HCT116 (cell line): ENCODE data around the gene SNF8. TPM values are rescaled to one million over a fixed set of nuclear protein-coding genes. Genes with fewer than 3 reads are reported as not detected.

Experiments
- ATAC-seq: fragments of 200-7000 bp; cut with Tn5 transposase; 2 replicates; pipeline ENCODE4 v1.9.1; 2020; ENCODE audit warnings: mild to moderate bottlenecking, moderate library complexity
- BruUV-seq: library from RNA; stranded (reverse); fragments of 400-500 nt; replicated peaks from 2 replicates; lab custom pipeline; 2021; lab: Mats Ljungman, UMichigan
- CTCF ChIA-PET: fragments of 300-600 bp; sonication (Branson Sonifier 250); formaldehyde crosslinking; loops from one replicate; lab custom pipeline; 2021; ENCODE audit warnings: antibody characterized with exemption; lab: Charles Lee
- POLR2A ChIA-PET: fragments of 300-600, 350-600 bp; sonication (Branson Sonifier 250); formaldehyde crosslinking; loops from one replicate; lab custom pipeline; 2021; ENCODE audit warnings: antibody characterized with exemption; lab: Charles Lee
- RAD21 ChIA-PET, 2 experiments: fragments of 300-600 bp; sonication (Branson Sonifier 250); formaldehyde crosslinking; loops; one replicate each; lab custom pipeline; 2023; ENCODE audit warnings: low total read pairs in 2 of 2; ENCODE audit not compliant: uncharacterized antibody in 2 of 2, unreplicated experiment in 2 of 2, low non-redundant PET in 1 of 2; lab: Charles Lee
- DNase-seq: peaks from one replicate; pipeline ENCODE4 v3.0.0-alpha.2; 2010; ENCODE audit warnings: low read depth, low spot score
- H2AFZ ChIP-seq: fragments of 200-600 bp; shearing (Covaris generic), sonication (generic); 2 replicates; pipeline ENCODE4 v1.6.1; 2017; ENCODE audit warnings: low read depth, mixed run types, mixed read lengths, antibody characterized with exemption, low read length; ENCODE audit not compliant: poor library complexity, severe bottlenecking
- H3K27ac ChIP-seq: 2 replicates; pipeline ENCODE4 v1.5.1; 2012; ENCODE audit warnings: low read depth, low read length
- H3K27me3 ChIP-seq: fragments of 200-600 bp; sonication (generic); 2 replicates; pipeline ENCODE4 v1.6.1; 2016; ENCODE audit warnings: mixed run types, low read length, mixed read lengths; ENCODE audit not compliant: insufficient read depth
- H3K36me3 ChIP-seq, 2 experiments: fragments of 200-500 bp in 1 of 2; fragments of 200-600 bp in 1 of 2; sonication (Bioruptor generic) in 1 of 2; sonication (generic) in 1 of 2; 2 replicates each; pipeline versions ENCODE4 v1.5.1 to v1.6.1; 2014 to 2016; ENCODE audit warnings: low read length in 2 of 2, inconsistent platforms in 1 of 2, mixed read lengths in 1 of 2, mixed run types in 1 of 2; ENCODE audit not compliant: insufficient read depth in 2 of 2, control insufficient read depth in 1 of 2
- H3K4me1 ChIP-seq, 2 experiments: fragments of 200-600 bp in 1 of 2; sonication (generic) in 1 of 2; 2 replicates each; pipeline versions ENCODE4 v1.5.1 to v1.6.1; 2012 to 2017; ENCODE audit warnings: low read length in 2 of 2, inconsistent platforms in 1 of 2, mild to moderate bottlenecking in 1 of 2, mixed read lengths in 1 of 2, mixed run types in 1 of 2, moderate library complexity in 1 of 2; ENCODE audit not compliant: insufficient read depth in 2 of 2, control insufficient read depth in 1 of 2
- H3K4me2 ChIP-seq: fragments of 200-600 bp; sonication (generic); 2 replicates; pipeline ENCODE4 v1.6.1; 2017; ENCODE audit warnings: mixed run types, low read length, mixed read lengths
- H3K4me3 ChIP-seq, 2 experiments: fragments of 200-600 bp in 1 of 2; sonication (generic) in 1 of 2; replicated peaks in 1 of 2; 2 replicates each; pipeline ENCODE4 v1.5.1; 2011 to 2016; ENCODE audit warnings: low read length in 2 of 2, control low read depth in 1 of 2, low read depth in 1 of 2, mild to moderate bottlenecking in 1 of 2, mixed read lengths in 1 of 2, mixed run types in 1 of 2
- H3K79me2 ChIP-seq: fragments of 200-600 bp; sonication (generic); 2 replicates; pipeline ENCODE4 v1.6.1; 2017; ENCODE audit warnings: mild to moderate bottlenecking, mixed run types, low read length, moderate library complexity, mixed read lengths; ENCODE audit not compliant: insufficient read depth
- H3K9ac ChIP-seq: fragments of 200-600 bp; sonication (generic); 2 replicates; pipeline ENCODE4 v1.6.1; 2016; ENCODE audit warnings: low read length, mixed read lengths
- H3K9me2 ChIP-seq: fragments of 200-600 bp; sonication (generic), shearing (Covaris generic); 2 replicates; pipeline ENCODE4 v1.6.1; 2017; ENCODE audit warnings: mixed run types, mild to moderate bottlenecking, moderate library complexity; ENCODE audit not compliant: insufficient read depth
- H3K9me3 ChIP-seq, 2 experiments: fragments of 200-500 bp in 1 of 2; fragments of 200-600 bp in 1 of 2; sonication (Bioruptor generic) in 1 of 2; sonication (generic) in 1 of 2; 2 replicates each; pipeline ENCODE4 v1.6.1; 2014 to 2017; ENCODE audit warnings: low read length in 2 of 2, mixed read lengths in 2 of 2, inconsistent platforms in 1 of 2, low read depth in 1 of 2, mild to moderate bottlenecking in 1 of 2, mixed run types in 1 of 2, moderate library complexity in 1 of 2; ENCODE audit not compliant: control insufficient read depth in 1 of 2, insufficient read depth in 1 of 2
- H4K20me1 ChIP-seq: fragments of 200-600 bp; sonication (generic), shearing (Covaris generic); 2 replicates; pipeline ENCODE4 v1.6.1; 2017; ENCODE audit warnings: mixed run types, mild to moderate bottlenecking, moderate library complexity; ENCODE audit not compliant: insufficient read depth
- CEBPB ChIP-seq: IDR thresholded peaks from 2 replicates; pipeline ENCODE4 v1.6.1; 2012; ENCODE audit warnings: low read depth
- EGR1 ChIP-seq: IDR thresholded peaks from 2 replicates; pipeline ENCODE4 v1.6.1; 2012; ENCODE audit warnings: low read depth
- ELF1 ChIP-seq: IDR thresholded peaks from 2 replicates; pipeline ENCODE4 v1.6.1; 2012; ENCODE audit warnings: low read depth, borderline replicate concordance
- JUND ChIP-seq: IDR thresholded peaks from 2 replicates; pipeline ENCODE4 v1.6.1; 2012
- POLR2AphosphoS5 ChIP-seq: IDR thresholded peaks from 2 replicates; pipeline ENCODE4 v1.6.1; 2011; ENCODE audit warnings: mild to moderate bottlenecking, low read depth, low read length, moderate library complexity
- RAD21 ChIP-seq: IDR thresholded peaks from 2 replicates; pipeline ENCODE4 v1.6.1; 2012; ENCODE audit warnings: low read depth, mild to moderate bottlenecking
- SIN3A ChIP-seq: IDR thresholded peaks from 2 replicates; pipeline ENCODE4 v1.6.1; 2012; ENCODE audit warnings: low read depth
- SRF ChIP-seq: IDR thresholded peaks from 2 replicates; pipeline ENCODE4 v1.6.1; 2012; ENCODE audit warnings: low read depth
- YY1 ChIP-seq: IDR thresholded peaks from 2 replicates; pipeline ENCODE4 v1.6.1; 2011; ENCODE audit warnings: low read length, low read depth, moderate library complexity, mild to moderate bottlenecking; ENCODE audit not compliant: insufficient replicate concordance; ENCODE audit errors: extremely low read depth
- ZFX ChIP-seq: fragments of 450-650 bp; IDR thresholded peaks from 2 replicates; pipeline ENCODE4 v1.6.1; 2017
- ZNF274 ChIP-seq: fragments of 200-500 bp; sonication (Bioruptor generic); IDR thresholded peaks from 2 replicates; pipeline ENCODE4 v1.6.1; 2014; ENCODE audit warnings: mild to moderate bottlenecking, low read depth, low read length, inconsistent platforms
- intact Hi-C: fragments of 100-400 bp; cut with micrococcal nuclease; formaldehyde crosslinking; loops from 2 replicates; pipeline ENCODE4 v1.10.0; 2022
- total RNA-seq: library from RNA; stranded (reverse); gene quantifications from one replicate; pipeline ENCODE4 v1.2.1, GENCODE V29; 2021; ENCODE audit not compliant: unreplicated experiment
- TF ChIP-seq, protein P1 (sequence below), 3 experiments: fragments of 200-600 bp in 1 of 3; sonication (generic) in 1 of 3; IDR thresholded peaks in 2 of 3; conservative IDR thresholded peaks in 1 of 3; 2 replicates each; pipeline ENCODE4 v1.5.1; 2012 to 2017; ENCODE audit warnings: low read depth in 2 of 3, low read length in 2 of 3, antibody characterized with exemption in 1 of 3, borderline replicate concordance in 1 of 3, control low read depth in 1 of 3, mild to moderate bottlenecking in 1 of 3, mixed read lengths in 1 of 3, mixed run types in 1 of 3, moderate library complexity in 1 of 3; ENCODE audit not compliant: insufficient read depth in 1 of 3
- TF ChIP-seq, protein P2 (sequence below): IDR thresholded peaks from 2 replicates; pipeline ENCODE4 v1.6.1; 2012
- TF ChIP-seq, protein P3 (sequence below): IDR thresholded peaks from 2 replicates; pipeline ENCODE4 v1.6.1; 2011; ENCODE audit warnings: mild to moderate bottlenecking, low read length, moderate library complexity; ENCODE audit not compliant: insufficient replicate concordance; ENCODE audit errors: extremely low read depth
- TF ChIP-seq, protein P4 (sequence below): IDR thresholded peaks from 2 replicates; pipeline ENCODE4 v1.6.1; 2012; ENCODE audit warnings: low read depth

The SNF8 gene
- total RNA-seq, 1 experiment from 2014 or later: 178 TPM

DNA sequence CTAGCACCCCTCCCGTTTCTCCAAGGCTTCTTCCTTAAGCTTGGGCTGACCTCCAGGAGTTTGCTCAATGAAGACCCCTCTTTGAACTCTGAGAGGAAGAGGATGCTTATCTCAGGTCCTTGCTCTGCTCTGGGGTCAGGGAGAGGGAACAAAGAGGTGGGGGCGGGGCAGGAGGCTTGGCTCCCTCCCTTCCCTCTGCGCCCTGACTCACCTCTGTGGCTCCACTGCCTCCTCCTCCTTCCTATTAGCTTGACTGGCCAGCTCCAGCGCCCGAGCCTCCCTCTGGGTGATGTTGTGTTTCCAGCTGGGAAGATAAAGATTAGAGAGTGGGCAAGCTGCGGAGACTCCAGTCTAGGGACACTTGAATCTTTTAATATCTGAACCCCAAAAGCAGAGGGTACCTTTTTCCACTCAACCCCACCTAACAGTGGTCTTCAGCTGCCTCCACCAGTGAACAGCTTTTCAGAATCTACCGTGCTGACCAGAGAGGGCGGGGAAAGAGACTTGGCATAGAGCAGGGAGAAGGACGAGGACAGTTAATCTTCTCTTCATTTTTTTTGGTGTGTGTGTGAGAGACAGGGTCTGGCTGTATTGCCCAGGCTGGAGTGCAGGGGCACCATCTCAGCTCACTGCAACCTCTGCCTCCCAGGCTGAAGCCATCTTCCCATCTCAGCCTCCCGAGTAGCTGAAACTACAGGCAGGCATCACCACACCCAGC, 17.0 kb upstream of the SNF8 start (continued):
- no peak for TF ChIP-seq EGR1
- no peak for TF ChIP-seq YY1
- no peak for TF ChIP-seq JUND
- no peak for TF ChIP-seq RAD21
- TF ChIP-seq, protein P1, sequence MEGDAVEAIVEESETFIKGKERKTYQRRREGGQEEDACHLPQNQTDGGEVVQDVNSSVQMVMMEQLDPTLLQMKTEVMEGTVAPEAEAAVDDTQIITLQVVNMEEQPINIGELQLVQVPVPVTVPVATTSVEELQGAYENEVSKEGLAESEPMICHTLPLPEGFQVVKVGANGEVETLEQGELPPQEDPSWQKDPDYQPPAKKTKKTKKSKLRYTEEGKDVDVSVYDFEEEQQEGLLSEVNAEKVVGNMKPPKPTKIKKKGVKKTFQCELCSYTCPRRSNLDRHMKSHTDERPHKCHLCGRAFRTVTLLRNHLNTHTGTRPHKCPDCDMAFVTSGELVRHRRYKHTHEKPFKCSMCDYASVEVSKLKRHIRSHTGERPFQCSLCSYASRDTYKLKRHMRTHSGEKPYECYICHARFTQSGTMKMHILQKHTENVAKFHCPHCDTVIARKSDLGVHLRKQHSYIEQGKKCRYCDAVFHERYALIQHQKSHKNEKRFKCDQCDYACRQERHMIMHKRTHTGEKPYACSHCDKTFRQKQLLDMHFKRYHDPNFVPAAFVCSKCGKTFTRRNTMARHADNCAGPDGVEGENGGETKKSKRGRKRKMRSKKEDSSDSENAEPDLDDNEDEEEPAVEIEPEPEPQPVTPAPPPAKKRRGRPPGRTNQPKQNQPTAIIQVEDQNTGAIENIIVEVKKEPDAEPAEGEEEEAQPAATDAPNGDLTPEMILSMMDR (IDR thresholded peaks at IDR 0.05 in 2 of 3, conservative IDR thresholded peaks at IDR 0.05 in 1 of 3; ENCODE audit: borderline replicate concordance in 1 of 3, insufficient read depth in 1 of 3, low read depth in 2 of 3, low read length in 2 of 3): no peak
- TF ChIP-seq, all 23 proteins: peak for 0

DNA sequence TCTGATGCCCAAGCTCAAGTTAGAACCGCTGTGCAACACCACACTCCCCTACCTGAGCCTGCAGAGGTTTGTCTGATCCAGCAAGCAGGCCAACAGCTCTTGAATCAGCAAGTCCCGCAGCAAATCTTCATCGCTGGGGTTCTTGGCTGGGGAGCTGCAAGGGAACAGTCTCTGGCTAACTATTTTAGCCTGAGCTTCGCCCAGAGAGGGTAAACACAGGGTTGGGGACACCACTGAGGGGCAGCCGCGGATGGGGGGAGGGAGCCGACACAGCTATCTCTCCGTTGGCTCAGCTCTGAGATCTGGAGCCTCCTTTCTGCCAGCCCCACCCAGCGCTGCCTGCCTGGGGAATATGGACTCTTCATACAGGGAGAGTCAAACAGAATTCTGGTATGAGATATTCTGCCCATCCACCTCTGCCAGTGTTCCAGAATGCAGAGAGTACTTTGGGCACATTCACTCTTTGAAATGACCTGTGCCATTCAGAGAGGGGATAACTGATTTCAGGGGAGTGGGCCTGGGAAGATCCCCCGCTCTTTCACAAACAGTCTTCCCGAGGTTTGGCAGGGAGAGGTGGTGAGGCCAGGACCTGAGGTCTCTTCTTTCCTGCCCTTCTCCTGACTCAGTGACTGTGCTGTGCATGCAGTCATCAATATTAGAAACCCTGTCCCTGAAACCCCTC, 16.3 kb upstream of the SNF8 start:
- CTCF ChIA-PET: interaction anchor here (3.3 kb wide), 1 partner anchor 72 kb away, joined by 20 read pairs; no protein-coding TSS in a partner anchor
- Histone ChIP-seq H3K9me2 (no peaks in the 10 kb centered on the region), H3K36me3 (no peaks in the 10 kb centered on the region), H3K4me2 (peak overlapping the region; percentile 66), H2AFZ (peak overlapping the region; percentile 77), H3K79me2 (no peaks in the 10 kb centered on the region), H4K20me1 (no peaks in the 10 kb centered on the region), H3K27me3 (no peaks in the 10 kb centered on the region), H3K9ac (peak overlapping the region; percentile 8; the same call in 1 of the 2 replicates), H3K27ac (no peak overlapping the region; the same call in 1 of the 2 replicates), H3K9me3 (no peaks in the 10 kb centered on the region), H3K4me3 (peak overlapping the region in 1 of 2 experiments; percentile 10; a peak in 2 of 4 replicates), H3K4me1 (peaks cover 11 to 26% of the 10 kb centered on the region in 2 experiments)
- POLR2A ChIA-PET: interaction anchor here (0.9 to 3.8 kb wide), 5 partner anchors 10 to 77 kb away, joined by 3 to 17 read pairs (median 3); partner anchors contain the start of gene SNF8
- DNase-seq: no peak
- intact Hi-C loops: no loop called here
- BruUV-seq: no TSS peak
- peak; percentile 44 for ATAC-seq
- RAD21 ChIA-PET: interaction anchor here in 1 of 2 experiments (1.8 kb wide), 1 partner anchor 72 kb away, joined by 4 read pairs; no protein-coding TSS in a partner anchor
- no peak for TF ChIP-seq SIN3A
- no peak for TF ChIP-seq ZFX
- no peak for TF ChIP-seq EGR1
- TF ChIP-seq SRF: no peak
- TF ChIP-seq, protein P2, sequence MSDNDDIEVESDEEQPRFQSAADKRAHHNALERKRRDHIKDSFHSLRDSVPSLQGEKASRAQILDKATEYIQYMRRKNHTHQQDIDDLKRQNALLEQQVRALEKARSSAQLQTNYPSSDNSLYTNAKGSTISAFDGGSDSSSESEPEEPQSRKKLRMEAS: no peak
- TF ChIP-seq, protein P3, sequence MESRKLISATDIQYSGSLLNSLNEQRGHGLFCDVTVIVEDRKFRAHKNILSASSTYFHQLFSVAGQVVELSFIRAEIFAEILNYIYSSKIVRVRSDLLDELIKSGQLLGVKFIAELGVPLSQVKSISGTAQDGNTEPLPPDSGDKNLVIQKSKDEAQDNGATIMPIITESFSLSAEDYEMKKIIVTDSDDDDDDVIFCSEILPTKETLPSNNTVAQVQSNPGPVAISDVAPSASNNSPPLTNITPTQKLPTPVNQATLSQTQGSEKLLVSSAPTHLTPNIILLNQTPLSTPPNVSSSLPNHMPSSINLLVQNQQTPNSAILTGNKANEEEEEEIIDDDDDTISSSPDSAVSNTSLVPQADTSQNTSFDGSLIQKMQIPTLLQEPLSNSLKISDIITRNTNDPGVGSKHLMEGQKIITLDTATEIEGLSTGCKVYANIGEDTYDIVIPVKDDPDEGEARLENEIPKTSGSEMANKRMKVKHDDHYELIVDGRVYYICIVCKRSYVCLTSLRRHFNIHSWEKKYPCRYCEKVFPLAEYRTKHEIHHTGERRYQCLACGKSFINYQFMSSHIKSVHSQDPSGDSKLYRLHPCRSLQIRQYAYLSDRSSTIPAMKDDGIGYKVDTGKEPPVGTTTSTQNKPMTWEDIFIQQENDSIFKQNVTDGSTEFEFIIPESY: no peak
- TF ChIP-seq RAD21: no peak
- TF ChIP-seq ZNF274: no peak
- TF ChIP-seq ELF1: no peak
- TF ChIP-seq, protein P4, sequence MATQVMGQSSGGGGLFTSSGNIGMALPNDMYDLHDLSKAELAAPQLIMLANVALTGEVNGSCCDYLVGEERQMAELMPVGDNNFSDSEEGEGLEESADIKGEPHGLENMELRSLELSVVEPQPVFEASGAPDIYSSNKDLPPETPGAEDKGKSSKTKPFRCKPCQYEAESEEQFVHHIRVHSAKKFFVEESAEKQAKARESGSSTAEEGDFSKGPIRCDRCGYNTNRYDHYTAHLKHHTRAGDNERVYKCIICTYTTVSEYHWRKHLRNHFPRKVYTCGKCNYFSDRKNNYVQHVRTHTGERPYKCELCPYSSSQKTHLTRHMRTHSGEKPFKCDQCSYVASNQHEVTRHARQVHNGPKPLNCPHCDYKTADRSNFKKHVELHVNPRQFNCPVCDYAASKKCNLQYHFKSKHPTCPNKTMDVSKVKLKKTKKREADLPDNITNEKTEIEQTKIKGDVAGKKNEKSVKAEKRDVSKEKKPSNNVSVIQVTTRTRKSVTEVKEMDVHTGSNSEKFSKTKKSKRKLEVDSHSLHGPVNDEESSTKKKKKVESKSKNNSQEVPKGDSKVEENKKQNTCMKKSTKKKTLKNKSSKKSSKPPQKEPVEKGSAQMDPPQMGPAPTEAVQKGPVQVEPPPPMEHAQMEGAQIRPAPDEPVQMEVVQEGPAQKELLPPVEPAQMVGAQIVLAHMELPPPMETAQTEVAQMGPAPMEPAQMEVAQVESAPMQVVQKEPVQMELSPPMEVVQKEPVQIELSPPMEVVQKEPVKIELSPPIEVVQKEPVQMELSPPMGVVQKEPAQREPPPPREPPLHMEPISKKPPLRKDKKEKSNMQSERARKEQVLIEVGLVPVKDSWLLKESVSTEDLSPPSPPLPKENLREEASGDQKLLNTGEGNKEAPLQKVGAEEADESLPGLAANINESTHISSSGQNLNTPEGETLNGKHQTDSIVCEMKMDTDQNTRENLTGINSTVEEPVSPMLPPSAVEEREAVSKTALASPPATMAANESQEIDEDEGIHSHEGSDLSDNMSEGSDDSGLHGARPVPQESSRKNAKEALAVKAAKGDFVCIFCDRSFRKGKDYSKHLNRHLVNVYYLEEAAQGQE: no peak
- no peak for TF ChIP-seq CEBPB
- TF ChIP-seq POLR2AphosphoS5: no peak
